Fibroblast of skin of left biceps (primary cell): ENCODE results near the gene DENND6B.
"Not testable (repeated sequence)": the region's sequence is repeated elsewhere in the genome, so short reads cannot be mapped to it uniquely, and the experiment has no call there.

Experiments used
- DNase-seq, 2 experiments: peaks; one replicate each; pipeline ENCODE4 v3.0.0-alpha.2; 2013; ENCODE audit warnings: low read depth in 2 of 2

DENND6B gene

GRCh38 chr22:50339945-50340879 lies 13.4 kb upstream of the DENND6B start:
- no peak for DNase-seq

GRCh38 chr22:50338860-50339462 lies 12.1 kb upstream of the DENND6B start:
- DNase-seq, result no peak

DNA sequence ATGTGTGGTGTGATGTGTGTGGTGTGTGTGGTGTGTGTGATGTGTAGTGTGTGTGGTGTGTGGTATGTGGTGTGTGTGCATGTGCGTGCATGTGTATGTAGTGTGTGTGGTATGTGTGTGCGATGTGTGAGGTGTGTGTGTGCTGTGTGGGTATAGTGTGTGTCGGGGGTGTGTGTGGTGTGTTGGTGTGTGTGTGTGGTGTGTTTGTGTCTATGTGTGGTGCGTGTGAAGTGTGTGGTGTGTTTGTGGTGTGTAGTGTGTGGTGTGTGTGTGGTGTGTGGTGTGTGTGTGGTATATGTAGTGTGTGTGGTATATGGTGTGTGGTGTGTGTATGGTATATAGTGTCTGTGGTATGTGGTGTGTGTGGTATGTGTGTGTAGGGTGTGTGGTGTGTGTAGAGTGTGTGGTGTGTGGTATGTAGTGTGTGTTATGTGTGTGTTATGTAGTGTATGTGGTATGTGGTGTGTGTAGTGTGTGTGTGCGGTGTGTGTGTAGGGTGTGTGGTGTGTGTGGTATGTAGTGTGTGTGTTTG lies 11.3 kb upstream of the DENND6B start:
- no peak for DNase-seq

DNA sequence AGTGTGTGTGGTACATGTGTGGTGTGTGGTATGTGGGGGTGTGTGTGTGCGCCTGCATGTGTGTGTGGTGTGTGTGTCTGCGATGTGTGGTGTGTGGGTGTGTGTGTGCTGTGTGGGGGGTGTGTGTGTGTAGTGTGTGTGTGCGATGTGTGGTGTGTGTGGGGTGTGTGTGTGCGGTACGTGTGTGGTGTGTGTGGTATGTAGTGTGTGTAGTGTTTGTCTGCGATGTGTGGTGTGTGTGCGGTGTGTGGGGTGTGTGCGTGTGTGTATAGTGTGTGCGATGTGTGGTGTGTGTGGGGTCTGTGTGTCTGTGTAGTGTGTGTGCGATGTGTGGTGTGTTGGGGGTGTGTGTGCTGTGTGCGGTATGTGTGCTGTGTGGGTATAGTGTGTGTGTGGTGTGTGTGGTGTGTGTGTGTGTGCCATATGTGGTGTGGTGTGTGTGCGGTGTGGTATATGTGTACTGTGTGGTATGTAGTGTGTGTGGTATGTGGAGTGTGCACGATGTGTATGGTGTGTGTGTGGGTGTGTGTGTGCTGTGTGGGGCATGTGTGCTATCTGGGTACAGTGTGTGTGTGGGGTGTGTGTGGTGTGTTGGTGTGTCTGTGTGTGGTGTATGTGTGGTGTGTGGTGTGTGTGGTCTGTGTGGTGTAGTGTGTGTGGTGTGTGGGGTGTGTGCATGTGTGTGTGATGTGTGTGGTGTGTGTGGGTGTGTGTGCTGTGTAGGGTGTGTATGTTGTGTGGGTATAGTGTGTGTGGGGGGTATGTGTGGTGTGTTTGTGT lies 10.6 kb upstream of the DENND6B start:
- no peak for DNase-seq

DNA sequence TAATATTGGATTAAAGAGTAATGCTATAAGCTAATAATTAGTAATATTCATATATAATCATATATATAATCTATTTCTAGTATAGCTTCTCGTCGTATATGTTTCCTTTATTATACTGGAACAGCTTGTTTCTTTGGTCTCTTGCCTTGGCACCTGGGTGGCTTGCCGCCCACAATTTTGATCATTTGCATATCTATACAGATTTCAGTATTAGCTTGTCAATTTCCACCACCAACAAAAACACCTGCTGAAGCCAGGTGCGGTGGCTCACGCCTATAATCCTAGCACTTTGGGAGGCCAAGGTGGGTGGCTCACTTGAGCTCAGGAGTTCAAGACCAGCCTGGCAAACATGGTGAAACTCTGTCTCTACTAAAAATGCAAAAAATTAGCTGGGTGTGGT lies 7.6 kb upstream of the DENND6B start:
- DNase-seq, result not testable (repeated sequence)

GRCh38 chr22:50329236-50329635 lies 2.4 kb upstream of the DENND6B start:
- no peak for DNase-seq

DNA sequence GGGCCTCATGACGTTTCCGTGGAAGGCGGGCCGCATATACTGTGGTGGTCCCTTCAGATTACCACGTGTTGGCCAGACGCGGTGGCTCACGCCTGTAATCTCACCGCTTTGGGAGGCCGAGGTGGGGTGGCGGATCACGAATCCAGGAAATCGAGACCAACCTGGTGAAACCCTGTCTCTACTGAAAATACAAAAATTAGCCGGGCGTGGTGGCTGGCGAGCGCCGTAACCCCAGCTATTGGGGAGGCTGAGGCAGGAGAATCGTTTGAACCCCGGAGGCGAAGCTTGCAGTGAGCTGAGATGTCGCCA lies 853 bp upstream of the DENND6B start:
- no peak for DNase-seq

GRCh38 chr22:50326225-50326955 lies 422 bp downstream of the DENND6B start:
- no peak for DNase-seq

DNA sequence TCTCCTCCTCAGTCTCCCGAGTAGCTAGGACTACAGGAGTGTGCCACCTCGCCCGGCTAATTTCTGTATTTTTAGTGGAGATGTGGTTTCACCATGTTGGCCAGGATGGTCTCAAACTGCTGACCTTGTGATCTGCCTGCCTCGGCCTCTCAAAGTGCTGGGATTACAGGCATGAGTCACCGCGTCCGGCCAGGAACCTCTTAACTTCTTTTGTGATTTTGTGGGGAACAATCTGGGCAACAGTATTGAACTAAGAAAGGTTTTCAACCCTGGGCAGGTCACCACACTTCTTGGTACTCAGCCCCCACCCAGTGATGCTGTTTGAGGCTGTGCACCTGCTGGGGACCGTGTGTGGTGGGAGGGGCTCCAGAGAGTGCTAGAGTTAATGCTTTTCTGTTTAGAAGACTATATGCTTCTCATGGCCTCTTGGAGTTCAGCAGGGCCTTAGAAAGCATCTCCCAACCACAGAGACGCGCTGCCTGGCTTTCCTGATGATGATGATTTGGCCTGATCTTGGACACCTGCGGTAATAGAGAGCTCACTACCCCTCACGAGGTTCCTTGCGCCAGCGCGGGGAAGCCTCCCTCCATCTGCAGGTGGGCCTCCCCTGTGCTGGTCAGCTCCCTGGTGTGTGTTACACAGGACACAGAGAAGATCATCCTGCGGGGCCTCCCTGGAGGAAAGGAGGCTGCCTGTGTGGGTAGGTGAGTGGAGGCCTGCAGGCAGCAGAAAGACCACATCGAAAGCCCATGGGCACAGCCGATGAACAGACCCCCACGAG lies 1.2 kb downstream of the DENND6B start:
- DNase-seq, result no peak

DNA sequence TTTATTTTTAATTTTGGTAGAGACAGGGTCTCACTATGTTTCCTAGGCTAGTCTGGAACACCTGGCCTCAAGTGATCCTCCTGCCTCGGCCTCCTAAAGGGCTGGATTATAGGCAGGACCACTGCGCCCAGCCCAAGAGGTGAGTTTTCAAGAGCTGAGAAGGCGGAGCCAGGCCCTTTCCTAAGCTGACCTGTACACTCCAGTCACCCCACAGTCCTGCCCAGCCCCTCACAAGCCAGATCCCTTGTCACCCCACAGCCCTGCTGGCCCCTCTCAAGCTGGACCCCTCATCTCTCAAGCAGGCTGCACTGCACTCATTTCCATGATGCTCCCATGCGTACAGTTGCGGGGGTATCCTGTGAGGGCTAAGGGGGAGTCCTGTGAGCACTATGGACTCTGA lies 2.9 kb downstream of the DENND6B start:
- no peak for DNase-seq

DNA sequence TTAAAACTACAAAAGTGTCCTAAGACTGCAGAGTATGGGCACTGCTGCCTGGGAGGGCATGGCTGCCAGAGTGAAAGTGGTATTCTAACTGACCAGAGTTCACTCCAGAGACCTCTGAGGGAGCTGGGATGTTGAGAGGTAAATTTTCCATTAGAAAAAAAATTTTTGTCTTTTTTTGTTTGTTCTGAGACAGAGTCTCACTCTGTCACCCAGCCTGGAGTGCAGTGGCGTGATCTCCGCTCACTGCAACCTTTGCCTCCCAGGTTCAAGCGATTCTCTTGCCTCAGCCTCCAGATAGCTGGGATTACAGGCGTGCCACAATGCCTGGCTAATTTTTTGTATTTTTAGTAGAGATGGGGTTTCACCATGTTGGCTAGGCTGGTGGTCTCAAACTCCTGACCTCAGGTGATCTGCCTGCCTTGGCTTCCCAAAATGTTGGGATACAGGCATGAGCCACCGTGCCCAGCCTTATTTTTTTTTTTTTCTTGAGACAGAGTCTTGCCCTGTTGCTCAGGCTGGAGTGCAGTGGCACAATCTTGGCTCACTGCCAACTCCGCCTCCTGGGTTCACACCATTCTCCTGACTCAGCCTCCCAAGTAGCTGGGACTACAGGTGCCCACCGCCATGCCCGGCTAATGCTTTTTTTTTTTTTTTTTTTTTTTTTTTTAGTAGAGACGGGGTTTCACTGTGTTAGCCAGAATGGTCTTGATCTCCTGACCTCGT lies 4.3 kb downstream of the DENND6B start:
- not testable (repeated sequence) for DNase-seq

- no peak for DNase-seq
Measured at GRCh38 chr22:50320671-50321325, 6.0 kb downstream of the DENND6B start.

DNA sequence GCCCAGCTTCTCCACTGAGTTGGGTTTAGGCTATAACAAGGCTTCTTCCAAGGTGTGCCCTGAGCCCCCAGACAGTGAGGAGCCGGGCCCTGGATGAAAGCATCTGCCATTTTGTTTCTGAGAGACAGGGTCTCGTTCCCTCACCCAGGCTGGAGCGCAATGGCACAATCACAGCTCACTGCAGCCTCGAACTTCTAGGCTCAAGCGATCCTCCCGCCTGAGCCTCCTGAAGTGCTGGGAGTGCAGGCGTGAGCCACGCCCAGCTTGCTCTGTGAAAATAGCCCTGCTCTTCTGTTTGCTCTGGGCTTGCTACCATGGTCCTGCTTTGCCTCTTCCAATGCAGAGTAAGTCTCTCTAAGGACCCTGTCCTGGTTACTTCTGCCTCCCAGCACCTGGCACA lies 6.7 kb downstream of the DENND6B start:
- DNase-seq, result no peak

DNA sequence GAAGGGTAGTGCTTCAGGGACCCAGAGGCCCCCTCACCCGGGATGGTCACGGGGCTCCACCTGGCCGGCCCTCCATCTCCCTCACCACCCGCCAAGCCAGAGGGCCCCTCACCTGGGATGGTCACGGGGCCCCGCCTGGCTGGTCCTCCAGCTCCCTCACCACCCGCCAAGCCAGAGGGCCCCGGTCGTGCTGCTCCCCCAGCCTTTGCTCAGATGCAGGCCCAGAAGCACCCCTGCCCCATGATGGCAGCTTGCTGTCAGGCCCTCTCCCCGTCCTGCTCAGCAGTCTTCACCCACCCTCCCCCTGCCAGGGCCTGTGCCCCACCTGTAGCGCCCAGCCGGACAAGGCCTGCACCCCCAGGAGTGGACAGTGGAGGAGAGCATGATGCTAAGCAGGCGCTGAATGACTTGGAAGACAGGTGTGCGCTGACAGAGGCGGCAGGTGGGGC lies 7.3 kb downstream of the DENND6B start:
- no peak for DNase-seq

GRCh38 chr22:50318698-50319411 lies 8.0 kb downstream of the DENND6B start:
- no peak for DNase-seq

GRCh38 chr22:50318356-50318697 lies 8.5 kb downstream of the DENND6B start:
- DNase-seq, result no peak

- DNase-seq, result no peak
Measured at GRCh38 chr22:50317674-50318073, 9.1 kb downstream of the DENND6B start.

GRCh38 chr22:50317178-50317577 lies 9.6 kb downstream of the DENND6B start:
- no peak for DNase-seq
